Neural progenitor cell (in vitro differentiated cells): ENCODE measurements around the gene PSAPL1.

Experiments
- CTCF ChIP-seq: fragments of 200-600 bp; sonication (generic); IDR thresholded peaks from 2 replicates; pipeline ENCODE4 v1.5.1; 2017; ENCODE audit warnings: antibody characterized with exemption, mild to moderate bottlenecking
- EZH2 ChIP-seq: fragments of 200-600 bp; sonication (generic); IDR thresholded peaks from 2 replicates; pipeline ENCODE4 v1.6.1; 2017; ENCODE audit warnings: antibody characterized with exemption, mild to moderate bottlenecking, moderate library complexity

DNA sequence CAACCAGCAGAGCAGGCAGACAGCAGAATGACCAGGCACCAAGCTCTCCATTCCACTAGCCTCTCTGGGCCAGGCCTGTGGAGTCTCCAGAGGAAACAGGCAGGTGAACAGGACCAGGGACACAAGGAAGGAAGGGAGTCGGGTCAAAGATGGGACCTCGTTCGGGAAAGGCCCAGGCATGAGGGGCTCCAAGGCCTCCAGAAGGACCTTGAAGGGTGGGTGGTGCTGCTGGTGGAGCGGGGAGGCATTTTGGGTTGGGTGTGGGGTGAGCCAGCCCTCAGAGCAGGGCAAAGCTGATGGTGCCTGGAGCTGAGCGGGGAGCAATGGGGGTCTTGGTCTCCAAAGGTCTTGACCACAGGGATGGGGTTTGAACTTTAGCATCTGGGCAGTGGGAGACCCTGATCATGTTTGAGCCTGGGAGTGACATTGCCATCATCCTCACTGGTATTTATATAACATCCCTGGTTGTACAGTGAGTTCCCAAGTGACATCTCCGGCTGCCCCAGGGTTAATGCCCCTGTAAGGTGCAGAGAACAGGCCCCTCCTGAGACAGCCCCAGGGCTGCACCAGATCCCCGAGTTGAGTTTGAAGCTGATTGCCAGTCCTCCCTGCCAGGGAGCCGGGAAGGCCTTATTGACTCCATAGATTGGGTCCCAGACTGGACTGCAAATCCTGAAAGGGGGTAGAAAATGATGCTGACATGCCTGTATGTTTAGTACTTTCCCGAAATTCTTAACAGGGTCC, 52.7 kb downstream of the PSAPL1 start:
- no peak for TF ChIP-seq CTCF
- TF ChIP-seq EZH2, result no peak
